PFSK-1 (cell line): ENCODE results near the gene GAPDH.

ENCODE experiments used
- FOXP2 ChIP-seq: optimal IDR thresholded peaks from 2 replicates; pipeline ENCODE3; 2011; ENCODE audit warnings: borderline replicate concordance, control low read depth, inconsistent platforms; ENCODE audit not compliant: insufficient read depth; ENCODE audit errors: extremely low read length, extremely low read depth
- POLR2AphosphoS5 ChIP-seq: IDR thresholded peaks from 2 replicates; pipeline ENCODE4 v1.6.1; 2012; ENCODE audit warnings: low read depth, mild to moderate bottlenecking, control low read depth, low read length, moderate library complexity
- SIN3A ChIP-seq: IDR thresholded peaks from 2 replicates; pipeline ENCODE4 v1.6.1; 2012; ENCODE audit warnings: mild to moderate bottlenecking, low read length, moderate library complexity, borderline replicate concordance; ENCODE audit not compliant: insufficient read depth
- TAF1 ChIP-seq: IDR thresholded peaks from 2 replicates; pipeline ENCODE4 v1.6.1; 2012; ENCODE audit warnings: low read length, control low read depth, borderline replicate concordance; ENCODE audit not compliant: insufficient read depth
- TF ChIP-seq, protein P1 (sequence below), 2 experiments: IDR thresholded peaks; 2 replicates each; pipeline versions ENCODE4 v1.6.1 to v1.8.0; 2011 to 2012; ENCODE audit warnings: low read depth in 2 of 2, low read length in 2 of 2, control low read depth in 1 of 2, inconsistent platforms in 1 of 2, mild to moderate bottlenecking in 1 of 2, moderate library complexity in 1 of 2; ENCODE audit not compliant: insufficient read depth in 1 of 2

DNA sequence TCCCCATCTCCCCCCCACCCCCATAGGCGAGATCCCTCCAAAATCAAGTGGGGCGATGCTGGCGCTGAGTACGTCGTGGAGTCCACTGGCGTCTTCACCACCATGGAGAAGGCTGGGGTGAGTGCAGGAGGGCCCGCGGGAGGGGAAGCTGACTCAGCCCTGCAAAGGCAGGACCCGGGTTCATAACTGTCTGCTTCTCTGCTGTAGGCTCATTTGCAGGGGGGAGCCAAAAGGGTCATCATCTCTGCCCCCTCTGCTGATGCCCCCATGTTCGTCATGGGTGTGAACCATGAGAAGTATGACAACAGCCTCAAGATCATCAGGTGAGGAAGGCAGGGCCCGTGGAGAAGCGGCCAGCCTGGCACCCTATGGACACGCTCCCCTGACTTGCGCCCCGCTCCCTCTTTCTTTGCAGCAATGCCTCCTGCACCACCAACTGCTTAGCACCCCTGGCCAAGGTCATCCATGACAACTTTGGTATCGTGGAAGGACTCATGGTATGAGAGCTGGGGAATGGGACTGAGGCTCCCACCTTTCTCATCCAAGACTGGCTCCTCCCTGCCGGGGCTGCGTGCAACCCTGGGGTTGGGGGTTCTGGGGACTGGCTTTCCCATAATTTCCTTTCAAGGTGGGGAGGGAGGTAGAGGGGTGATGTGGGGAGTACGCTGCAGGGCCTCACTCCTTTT lies 2.7 kb downstream of the GAPDH start:
- TF ChIP-seq POLR2AphosphoS5 (peak; percentile 57), TAF1 (no peak), SIN3A (no peak), FOXP2 (no peak)
- TF ChIP-seq, protein P1, sequence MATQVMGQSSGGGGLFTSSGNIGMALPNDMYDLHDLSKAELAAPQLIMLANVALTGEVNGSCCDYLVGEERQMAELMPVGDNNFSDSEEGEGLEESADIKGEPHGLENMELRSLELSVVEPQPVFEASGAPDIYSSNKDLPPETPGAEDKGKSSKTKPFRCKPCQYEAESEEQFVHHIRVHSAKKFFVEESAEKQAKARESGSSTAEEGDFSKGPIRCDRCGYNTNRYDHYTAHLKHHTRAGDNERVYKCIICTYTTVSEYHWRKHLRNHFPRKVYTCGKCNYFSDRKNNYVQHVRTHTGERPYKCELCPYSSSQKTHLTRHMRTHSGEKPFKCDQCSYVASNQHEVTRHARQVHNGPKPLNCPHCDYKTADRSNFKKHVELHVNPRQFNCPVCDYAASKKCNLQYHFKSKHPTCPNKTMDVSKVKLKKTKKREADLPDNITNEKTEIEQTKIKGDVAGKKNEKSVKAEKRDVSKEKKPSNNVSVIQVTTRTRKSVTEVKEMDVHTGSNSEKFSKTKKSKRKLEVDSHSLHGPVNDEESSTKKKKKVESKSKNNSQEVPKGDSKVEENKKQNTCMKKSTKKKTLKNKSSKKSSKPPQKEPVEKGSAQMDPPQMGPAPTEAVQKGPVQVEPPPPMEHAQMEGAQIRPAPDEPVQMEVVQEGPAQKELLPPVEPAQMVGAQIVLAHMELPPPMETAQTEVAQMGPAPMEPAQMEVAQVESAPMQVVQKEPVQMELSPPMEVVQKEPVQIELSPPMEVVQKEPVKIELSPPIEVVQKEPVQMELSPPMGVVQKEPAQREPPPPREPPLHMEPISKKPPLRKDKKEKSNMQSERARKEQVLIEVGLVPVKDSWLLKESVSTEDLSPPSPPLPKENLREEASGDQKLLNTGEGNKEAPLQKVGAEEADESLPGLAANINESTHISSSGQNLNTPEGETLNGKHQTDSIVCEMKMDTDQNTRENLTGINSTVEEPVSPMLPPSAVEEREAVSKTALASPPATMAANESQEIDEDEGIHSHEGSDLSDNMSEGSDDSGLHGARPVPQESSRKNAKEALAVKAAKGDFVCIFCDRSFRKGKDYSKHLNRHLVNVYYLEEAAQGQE (IDR thresholded peaks at IDR 0.05; ENCODE audit: insufficient read depth in 1 of 2, low read depth in 2 of 2, low read length in 2 of 2), result no peak
